Testis (tissue), 3 donors: ENCODE results near the gene SINHCAF. TPM values are rescaled to one million over a fixed set of nuclear protein-coding genes. Genes with fewer than 3 reads are reported as not detected.

ENCODE experiments used
- DNase-seq: peaks from one replicate; pipeline ENCODE4 v3.0.0-alpha.2; 2019
- H3K27ac ChIP-seq, 2 donors: fragments of 200-600 bp; sonication (generic); one replicate each; pipeline ENCODE4 v1.5.1; 2019
- H3K27me3 ChIP-seq: fragments of 200-600 bp; sonication (generic); one replicate; pipeline ENCODE4 v1.5.1; 2019
- H3K36me3 ChIP-seq: fragments of 200-600 bp; sonication (generic); one replicate; pipeline ENCODE4 v1.5.1; 2017; ENCODE audit warnings: low read depth; ENCODE audit errors: missing control alignments
- H3K4me1 ChIP-seq: fragments of 200-600 bp; sonication (generic); one replicate; pipeline ENCODE4 v1.5.1; 2019
- H3K4me3 ChIP-seq, 2 donors: fragments of 200-600 bp; sonication (generic); one replicate each; pipeline ENCODE4 v1.5.1; 2017 to 2019
- H3K9me3 ChIP-seq: fragments of 200-600 bp; sonication (generic); one replicate; pipeline ENCODE4 v1.5.1; 2017
- CTCF ChIP-seq, 3 experiments: fragments of 450-650 bp in 2 of 3; fragments of 200-600 bp in 1 of 3; sonication (generic) in 1 of 3; IDR thresholded peaks; one replicate each; pipeline ENCODE4 v1.5.1; 2016 to 2019; ENCODE audit warnings: antibody characterized with exemption in 3 of 3, mild to moderate bottlenecking in 2 of 3, moderate library complexity in 1 of 3
- POLR2A ChIP-seq: fragments of 450-650 bp; IDR thresholded peaks from one replicate; pipeline ENCODE4 v1.6.1; 2017; ENCODE audit warnings: antibody characterized with exemption, mild to moderate bottlenecking, moderate library complexity
- WGBS, 2 donors: methylation state at CpG; one replicate each; pipeline ENCODE4 v1.1.5; 2018; 5-methylcytosine and 5-hydroxymethylcytosine counted together
- intact Hi-C: fragments of 100-400 bp; cut with DNase I; formaldehyde crosslinking; loops from one replicate; pipeline ENCODE4 v1.15.1; 2023; ENCODE audit warnings: low total_unique reads
- polyA plus RNA-seq: library from polyadenylated mRNA; stranded (reverse); fragments of 350-450 nt; fragmentation: Illumina TruSeq; extraction: RNeasy Lipid Tissue Mini Kit (QIAGEN cat#74804); gene quantifications from one replicate; pipeline ENCODE4 v1.2.3, GENCODE V29; 2014; ENCODE audit warnings: low read depth, low replicate concordance; ENCODE audit not compliant: insufficient read depth
- total RNA-seq, 2 donors: library from RNA; depleted of rRNA; stranded (reverse); fragments of >200 nt; gene quantifications; one replicate each; pipeline ENCODE4 v1.2.3, GENCODE V29; 2016

The SINHCAF gene
- total and polyA plus RNA-seq, 3 donors from 2014 or later: 45.2 to 47.9 (median 46.8) TPM

DNA sequence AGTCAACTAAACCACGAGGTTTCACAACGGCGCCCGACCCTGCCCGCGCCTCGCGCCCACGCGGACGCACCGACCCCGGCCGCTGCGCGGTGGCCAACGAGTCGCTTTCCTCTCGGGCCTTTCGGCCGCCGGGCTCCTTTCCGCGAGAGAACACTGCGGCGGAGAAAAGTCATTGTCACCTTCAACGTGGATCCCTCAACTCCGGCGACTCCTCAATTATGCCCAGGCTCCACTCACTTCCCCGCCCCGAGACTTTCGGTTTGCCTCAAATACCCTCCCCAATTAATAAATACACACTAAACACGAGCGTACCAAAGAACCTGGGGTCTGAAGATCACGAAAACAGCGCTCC lies 450 bp downstream of the SINHCAF start:
- 0% methylated on average over 7 to 36 of the region's 36 CpGs for WGBS, 2 donors
- Histone ChIP-seq H3K4me3 (peak overlapping the region; percentile 74 to 81), H3K4me1 (no peaks in the 10 kb centered on the region), H3K27me3 (no peaks in the 10 kb centered on the region), H3K27ac (peak overlapping the region; percentile 90 to 95), H3K36me3 (no peaks in the 10 kb centered on the region), H3K9me3 (no peaks in the 10 kb centered on the region)
- intact Hi-C loops: no loop called here
- DNase-seq: no peak
- TF ChIP-seq CTCF (IDR thresholded peaks at IDR 0.05) (no peak), POLR2A (no peak)

DNA sequence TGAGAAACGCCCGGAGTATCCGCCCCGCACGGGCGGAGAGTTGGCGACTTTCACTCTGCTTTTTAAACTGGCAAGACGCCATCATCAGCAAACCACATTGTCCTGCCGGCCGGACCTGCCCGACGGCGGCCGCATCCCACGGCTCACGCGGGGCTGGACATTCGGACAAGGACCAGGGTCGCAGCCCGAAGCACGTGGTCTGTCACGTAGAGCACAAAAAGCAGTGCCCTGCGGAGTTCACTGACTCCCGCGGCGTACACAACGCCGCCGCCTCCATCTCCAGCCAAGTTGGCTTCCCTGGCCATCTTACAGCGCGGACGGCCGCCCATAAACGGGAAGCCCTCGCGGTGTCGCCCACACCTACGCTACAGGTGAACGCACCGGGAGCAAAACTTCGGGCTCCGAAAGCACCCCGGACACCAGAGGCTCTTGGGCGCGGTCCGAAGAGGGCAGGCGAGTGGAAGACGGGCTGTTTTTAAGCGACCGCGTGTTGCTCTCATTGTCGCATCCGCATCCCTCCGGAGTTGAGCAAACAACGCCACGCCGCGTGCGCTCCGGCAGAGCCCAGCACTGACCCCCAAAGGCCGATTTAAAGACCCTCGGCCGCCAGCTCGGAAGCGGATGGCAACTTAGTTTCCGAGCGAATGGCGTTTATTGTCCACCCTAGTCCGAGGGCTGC lies 966 bp downstream of the SINHCAF start:
- Histone ChIP-seq H3K27me3 (no peaks in the 10 kb centered on the region), H3K36me3 (no peaks in the 10 kb centered on the region), H3K4me1 (no peaks in the 10 kb centered on the region), H3K27ac (peak overlapping the region; percentile 90 to 95), H3K4me3 (peak overlapping the region; percentile 74 to 81), H3K9me3 (no peaks in the 10 kb centered on the region)
- TF ChIP-seq POLR2A: no peak
- TF ChIP-seq CTCF (IDR thresholded peaks at IDR 0.05): no peak
- intact Hi-C loops: no loop called here
- DNase-seq: peak; percentile 89
- 0 to 1% methylated on average over 7 to 60 of the region's 69 CpGs for WGBS, 2 donors

DNA sequence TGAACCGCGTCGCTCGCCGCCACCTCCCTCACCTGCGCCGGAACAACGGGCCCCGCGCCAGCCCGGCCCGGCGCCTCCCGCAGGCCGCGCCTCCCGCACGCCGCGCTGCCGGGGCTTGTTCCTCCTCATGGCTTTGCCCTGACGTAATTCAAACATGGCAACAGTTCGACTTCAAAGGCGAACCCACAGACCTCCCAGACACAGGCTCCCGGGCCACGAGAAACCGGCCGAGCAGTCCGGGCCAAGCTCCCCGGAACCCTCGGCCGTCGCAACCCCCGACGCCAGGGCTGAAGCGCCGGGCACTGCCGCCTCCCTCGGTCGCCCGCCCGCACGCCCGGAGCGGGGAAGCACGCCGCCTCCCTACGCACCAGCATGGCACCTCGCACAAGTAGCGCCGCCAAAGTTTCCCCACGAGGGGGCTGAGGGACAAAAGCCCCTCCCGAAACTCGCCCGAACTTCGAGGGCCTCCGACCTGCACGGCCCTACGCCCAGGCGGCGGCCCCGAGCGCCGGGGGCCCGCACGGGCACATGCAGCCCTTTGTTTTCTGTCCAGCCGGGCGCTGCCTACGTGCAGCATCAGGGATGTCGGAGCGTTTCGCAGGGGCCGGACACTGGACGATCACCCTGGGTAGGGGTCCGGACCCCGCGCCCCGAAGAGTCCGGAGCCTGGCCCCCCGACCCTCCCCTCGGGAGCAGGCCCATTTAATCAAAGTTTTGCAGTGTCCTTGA lies 1.7 kb downstream of the SINHCAF start:
- 0 to 1% methylated on average over 26 to 72 of the region's 81 CpGs for WGBS, 2 donors
- no peak for TF ChIP-seq CTCF (IDR thresholded peaks at IDR 0.05)
- no peak for TF ChIP-seq POLR2A
- no peaks in the 10 kb centered on the region for H3K36me3 ChIP-seq
- peak overlapping the region; percentile 74 to 81 for H3K4me3 ChIP-seq
- peak overlapping the region; percentile 90 to 95 for H3K27ac ChIP-seq
- H3K27me3 ChIP-seq: no peaks in the 10 kb centered on the region
- peak; percentile 76 for DNase-seq
- no peaks in the 10 kb centered on the region for H3K9me3 ChIP-seq
- H3K4me1 ChIP-seq: no peaks in the 10 kb centered on the region
- intact Hi-C loops: no loop called here

- Histone ChIP-seq H3K9me3 (no peaks in the 10 kb centered on the region), H3K4me3 (peak overlapping the region; percentile 74 to 81), H3K27me3 (no peaks in the 10 kb centered on the region), H3K27ac (peak overlapping the region; percentile 90 to 95), H3K4me1 (no peaks in the 10 kb centered on the region), H3K36me3 (no peaks in the 10 kb centered on the region)
- intact Hi-C loops: no loop called here
- WGBS, 2 donors: 4 to 9% methylated on average over 32 to 37 of the region's 37 CpGs
- TF ChIP-seq CTCF (IDR thresholded peaks at IDR 0.05) (no peak), POLR2A (no peak)
- peak; percentile 66 for DNase-seq
Measured at GRCh38 chr12:31323391-31324115, 2.4 kb downstream of the SINHCAF start.
